ENCODE results near the gene CRNKL1. TPM values are rescaled to one million over a fixed set of nuclear protein-coding genes. Genes with fewer than 3 reads are reported as not detected.

The CRNKL1 gene
- total RNA-seq (2014; rRNA removed; shearing (Covaris generic)): 48.2 and 50.8 TPM in 2 replicates

DNA sequence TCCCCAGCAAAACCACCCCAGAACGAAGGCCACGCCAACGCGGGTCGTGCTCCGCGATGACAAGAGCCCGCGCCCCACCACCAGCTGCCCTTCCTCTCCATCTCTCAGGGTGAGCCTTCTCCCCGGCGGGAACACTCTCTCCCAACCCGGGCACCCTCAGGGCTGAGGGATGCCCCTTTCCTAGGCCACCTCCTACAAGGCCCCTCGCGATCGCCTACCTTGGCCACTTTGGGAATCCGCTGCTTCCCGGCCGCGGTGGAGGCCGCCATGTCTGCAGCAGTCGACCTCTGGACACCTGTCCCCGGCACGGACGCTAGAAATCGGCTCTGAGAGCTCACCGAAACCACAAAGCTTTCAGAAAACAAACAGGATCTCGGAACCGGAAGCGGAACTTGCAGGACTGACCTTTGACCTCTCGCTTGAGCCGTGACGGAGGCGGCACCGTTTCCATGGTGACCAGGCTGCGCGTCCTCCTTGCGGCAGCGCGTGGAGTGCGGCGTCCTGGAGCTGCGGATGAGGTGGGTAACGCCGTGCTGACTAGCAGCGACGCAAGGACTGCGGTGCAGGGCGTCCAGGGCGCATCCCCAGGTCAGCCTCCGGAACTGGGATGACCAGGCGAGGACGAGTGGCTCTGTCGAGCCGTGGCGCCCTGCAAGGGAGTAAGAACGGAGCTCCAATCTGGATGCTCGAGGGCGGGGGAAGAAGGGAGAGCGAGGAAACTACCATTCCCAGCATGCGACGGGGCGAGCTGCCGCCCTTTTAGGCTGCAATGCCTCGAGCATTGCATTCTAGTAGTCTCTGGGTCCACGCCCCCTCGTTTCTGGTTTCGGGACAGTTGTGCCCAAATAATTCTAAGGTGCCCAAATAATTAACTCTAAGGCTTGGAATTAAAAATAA lies at the start of gene CRNKL1, which contains the start of gene CFAP61:
Gene CRNKL1, minus strand, starts transcription at position 393 of the 897 bp plus-strand sequence. Its CDS starts 124 bp downstream, at position 269.
Gene CFAP61, plus strand, starts transcription at position 459 of the 897 bp plus-strand sequence. CDS start 4,122 bp downstream, outside the sequence.
- peak; percentile 94 for DNase-seq (ENCODE audit: low spot score)

DNA sequence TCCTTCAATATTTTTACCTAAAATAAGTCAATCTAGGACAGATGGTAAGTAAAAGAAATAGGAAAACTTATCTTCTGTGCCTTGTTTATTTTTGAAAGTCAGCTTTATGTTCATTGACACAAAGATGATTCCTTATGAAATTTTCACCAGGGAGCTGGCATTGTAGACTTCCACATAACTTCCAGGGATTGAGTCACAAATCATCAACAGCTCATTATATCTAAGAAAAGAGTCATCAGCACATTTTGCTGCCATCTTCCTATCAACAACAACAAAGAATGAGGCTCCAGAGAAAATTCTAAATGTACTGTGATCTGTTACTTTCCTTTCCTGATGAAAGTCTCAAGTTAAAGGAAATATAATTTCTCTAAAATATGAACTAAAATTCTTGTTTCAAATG lies 48.6 kb upstream of the CRNKL1 start:
- no peak for DNase-seq (ENCODE audit: low spot score)

DNA sequence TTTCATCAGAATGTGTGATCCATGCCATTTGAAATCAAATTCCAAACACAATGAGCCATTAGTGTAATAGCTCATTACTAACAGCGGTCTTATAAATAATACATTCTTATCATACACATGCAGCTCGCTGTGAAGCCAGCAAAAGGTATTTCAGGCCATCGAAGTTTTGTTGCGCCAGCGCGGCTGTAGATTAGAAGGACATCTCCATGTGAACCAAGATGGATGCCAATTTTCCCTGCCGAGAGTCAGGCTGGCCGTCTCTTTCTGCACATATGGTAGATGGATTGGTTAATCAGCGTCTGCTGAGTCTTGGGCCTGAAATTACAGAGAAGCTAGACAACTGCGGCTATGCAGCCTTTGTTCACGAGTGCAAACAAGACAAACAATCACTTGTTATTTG lies 44.2 kb upstream of the CRNKL1 start:
- DNase-seq (ENCODE audit: low spot score): no peak

DNA sequence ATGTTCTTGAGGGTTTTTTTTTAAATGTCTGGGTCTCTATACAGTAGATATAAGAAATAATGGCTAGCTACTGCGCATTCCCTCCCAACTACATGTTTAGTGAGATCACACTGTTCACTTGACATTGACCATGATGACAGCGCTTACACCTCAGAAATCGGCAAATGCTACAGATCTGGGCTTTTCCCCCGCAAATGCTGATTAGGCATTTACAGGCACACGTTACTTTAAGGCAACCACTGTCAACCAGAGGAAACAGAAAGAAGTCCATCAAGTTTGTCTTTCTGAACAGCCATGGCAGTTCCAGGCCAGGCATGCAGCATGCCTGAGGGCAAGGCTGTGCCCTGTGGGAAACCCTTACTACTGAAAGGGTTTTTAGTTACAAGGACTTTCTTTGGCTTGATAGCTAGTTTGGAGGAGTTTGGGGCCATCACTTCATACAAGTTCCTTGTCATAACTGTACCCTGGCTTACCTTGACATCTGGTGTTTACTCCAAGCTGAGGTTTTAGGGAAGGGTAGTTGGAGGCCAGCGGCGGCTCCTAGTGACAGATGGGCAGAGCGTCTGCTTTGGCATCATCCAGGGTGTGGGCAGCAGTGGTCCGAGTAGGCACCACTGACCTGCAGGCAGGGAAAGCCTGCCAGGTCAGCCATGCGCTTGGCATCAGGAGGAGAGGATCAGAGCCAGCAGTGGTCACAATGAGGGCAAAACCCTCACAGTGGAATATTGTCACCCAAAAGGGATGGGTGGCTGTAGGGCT lies 43.0 kb upstream of the CRNKL1 start:
- DNase-seq (ENCODE audit: low spot score): no peak

DNA sequence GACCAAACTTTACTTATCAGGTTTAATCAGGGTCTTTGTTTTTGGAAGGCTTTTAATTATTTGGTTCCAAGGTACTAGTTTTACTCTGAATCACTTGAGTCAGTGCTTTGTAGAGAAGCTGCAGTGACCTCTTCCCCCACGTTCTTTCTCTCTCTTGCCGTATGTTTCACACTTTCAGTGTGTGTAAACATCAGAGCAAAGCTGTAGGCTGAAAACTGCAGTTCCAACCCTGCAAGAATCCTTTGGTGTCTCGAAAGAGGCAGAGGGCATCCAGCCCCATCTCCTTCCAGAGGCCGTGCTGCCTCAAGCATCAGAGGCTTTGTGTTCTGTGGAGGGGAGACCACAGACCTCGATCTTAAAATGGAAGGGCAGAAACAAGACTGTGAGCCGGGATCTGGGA lies 42.1 kb upstream of the CRNKL1 start:
- DNase-seq (ENCODE audit: low spot score): no peak

DNA sequence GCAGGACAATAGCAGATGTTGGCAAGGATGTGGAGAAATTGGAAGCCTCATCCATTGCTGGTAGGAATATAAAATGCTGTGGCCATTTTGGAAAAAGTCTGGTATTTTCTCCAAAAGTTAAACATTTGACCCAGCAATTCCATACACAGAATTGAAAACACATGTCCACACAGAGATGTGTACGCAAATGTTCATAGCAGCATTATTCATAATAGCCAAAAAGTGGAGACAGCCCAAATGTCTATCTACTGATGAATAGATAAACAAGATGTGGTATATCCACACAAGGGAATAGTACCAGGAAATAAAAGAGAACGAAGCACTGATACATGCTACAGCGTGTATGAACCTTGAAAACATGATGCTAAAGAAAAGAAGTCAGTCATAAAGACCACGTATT lies 40.6 kb upstream of the CRNKL1 start:
- DNase-seq (ENCODE audit: low spot score): no peak

DNA sequence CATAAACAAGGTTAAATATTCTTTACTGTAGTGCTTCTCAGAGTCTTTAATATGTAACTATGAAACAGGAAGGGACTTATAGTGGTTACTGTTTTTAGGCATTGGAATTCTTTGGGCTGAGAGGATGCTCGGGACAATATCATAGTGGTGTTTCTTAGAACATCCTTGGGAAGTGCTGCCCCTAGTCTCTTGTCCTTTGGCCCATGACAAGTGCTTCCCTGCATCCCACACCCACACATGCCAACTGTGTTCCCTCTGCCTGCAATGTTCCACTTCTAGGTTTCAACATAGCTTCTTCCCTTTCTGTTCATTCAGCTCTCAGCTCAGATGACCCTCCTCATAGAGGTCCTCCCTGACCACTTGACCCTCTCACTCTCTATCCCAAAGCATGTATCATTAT lies 37.7 kb upstream of the CRNKL1 start:
- no peak for DNase-seq (ENCODE audit: low spot score)

DNA sequence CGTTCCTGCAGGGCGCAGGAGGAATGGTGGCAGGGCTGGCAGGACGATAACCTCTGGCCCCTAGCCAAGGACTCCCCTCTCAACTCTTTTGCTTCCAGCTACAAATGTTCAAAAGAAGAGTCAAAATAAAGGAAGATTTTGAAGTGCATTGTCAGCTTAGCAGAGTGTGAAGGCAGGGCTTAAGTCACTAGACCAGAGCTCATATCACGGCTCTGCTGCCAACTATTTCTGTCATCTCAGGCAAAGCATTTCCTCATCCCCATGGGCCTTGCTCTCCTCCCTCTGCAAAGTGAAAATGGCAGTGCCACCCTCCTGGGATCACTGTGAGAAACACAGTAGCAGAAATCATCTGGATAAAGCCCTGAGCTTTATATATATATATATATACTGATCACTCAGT lies 36.8 kb upstream of the CRNKL1 start:
- DNase-seq (ENCODE audit: low spot score): no peak

DNA sequence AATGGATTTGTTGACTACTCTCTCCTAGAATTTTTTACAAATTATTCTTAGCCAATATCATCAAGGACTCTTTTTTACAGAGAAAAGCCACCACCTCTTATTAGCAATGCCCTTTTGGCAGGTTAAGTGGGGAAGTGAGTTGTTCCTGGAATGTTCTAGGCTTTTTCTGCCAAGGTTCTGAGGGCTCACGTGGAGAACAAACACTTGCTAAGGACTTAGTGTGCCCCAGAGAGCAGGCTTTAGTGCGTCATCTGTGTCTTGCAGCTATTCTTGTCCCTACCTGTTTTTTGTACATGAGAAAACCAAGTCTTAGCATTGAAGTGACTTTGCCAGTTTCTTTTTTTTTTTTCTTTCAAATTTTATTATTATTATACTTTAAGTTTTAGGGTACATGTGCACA lies 33.5 kb upstream of the CRNKL1 start:
- DNase-seq (ENCODE audit: low spot score): no peak

DNA sequence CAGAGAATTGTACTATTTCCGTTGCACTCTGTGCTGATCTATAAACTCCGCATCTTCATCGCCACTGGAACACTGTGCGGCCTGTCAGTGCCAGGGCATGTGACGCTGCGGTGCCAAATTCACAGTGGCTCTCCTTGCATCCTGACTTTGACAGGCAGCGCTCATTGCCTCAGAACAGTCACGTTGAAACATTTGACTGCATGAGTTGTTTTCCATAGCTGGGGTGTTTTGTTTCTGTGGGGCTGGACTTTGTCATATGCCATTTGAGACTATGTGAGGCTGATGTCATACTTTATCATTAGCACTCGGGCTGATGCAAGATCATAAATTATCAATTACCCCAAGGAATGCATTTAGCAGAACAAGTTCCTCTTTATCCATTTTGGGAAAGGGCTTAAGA lies 32.8 kb upstream of the CRNKL1 start:
- no peak for DNase-seq (ENCODE audit: low spot score)

DNA sequence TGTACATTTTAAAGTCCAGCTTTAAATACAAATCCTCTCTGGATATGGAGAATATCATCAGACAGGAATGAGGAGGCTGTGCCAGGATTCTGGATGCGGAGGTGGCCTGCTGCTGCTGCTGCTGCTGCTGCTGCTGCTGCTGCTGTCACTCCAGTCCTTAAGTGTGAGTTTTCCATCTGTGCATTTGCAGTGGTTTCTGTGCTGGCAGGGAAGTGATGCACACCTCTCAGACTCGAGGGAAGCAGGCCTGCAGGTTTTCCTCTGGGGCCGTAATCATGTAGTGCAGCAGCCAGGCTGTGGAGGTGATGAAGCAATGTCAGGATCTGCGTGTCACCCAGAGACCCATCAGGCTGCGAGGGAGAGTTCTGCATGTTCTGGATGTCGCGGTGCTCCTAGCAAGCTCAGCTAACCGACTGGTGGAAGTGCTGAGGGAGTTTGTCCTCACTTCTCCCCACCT lies 32.1 kb upstream of the CRNKL1 start:
- no peak for DNase-seq (ENCODE audit: low spot score)

DNA sequence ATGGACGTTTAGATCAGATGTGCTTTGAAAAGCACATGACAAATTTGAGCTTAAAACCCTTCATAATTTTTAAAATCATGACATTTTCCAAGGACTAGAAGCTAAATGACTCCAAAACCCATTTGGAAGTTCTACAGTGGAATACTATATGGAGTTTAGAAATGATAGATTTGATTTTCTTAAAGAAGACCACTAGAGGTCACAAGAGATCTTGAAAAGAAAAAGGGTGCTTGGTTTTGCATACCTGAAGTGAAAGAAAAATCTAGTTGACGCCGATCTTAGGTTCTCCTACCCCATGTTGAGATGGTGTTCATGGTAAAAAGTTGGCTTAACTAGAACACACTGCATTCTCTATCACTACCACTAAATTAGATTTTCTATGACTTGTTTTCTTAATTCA lies 31.5 kb upstream of the CRNKL1 start:
- peak; percentile 62 for DNase-seq (ENCODE audit: low spot score)

DNA sequence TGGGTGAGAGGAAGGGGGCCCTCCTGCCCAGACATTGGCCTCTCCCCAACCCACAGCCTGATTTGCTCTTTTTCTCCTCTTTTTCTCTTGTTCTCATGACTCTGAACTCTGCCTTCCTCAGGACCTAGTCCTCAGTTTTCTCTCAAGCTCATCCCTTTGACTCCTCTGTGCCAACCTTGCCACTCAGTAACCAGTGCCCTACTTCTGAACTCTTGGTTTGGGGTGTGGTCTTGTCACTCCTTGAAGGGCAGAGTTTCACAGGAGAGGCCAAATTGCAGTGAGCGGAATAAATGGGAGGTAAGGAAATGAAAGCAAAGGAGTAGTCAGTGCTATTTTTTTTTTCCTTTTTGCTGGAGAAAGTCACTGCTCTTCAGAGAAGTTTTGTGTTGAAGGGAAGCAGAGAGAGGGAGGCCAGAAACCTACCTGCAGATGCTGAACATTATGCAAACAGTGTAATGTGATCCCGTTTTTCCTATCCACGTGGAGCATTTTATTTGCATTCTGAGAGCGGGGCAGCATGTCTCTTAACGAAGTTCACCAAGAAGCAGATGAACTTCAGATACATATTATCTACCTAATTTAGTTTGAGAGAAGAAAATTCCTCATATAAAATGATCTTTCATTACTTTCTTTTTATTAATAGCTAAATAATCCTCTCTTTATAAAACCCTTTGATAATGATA lies 27.0 kb upstream of the CRNKL1 start:
- no peak for DNase-seq (ENCODE audit: low spot score)

DNA sequence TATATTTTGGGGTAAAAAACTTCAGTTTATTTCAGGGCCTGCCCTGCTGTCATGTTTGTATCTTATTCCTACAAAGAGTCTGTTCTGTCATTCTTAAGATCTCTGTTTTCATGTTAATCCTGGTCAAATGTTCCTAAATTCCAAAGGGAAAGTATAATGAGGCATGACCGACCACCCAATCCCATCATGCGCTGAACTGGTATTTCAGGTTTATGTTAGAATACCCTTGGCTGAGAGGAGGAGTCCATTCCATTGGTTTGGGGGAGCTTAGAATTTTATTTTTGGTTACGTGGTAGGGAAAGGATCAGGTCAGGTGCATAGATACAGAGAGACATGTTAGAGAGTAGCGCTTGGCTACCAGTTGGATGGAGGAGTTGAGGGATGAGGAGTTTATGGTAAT lies 25.8 kb upstream of the CRNKL1 start:
- no peak for DNase-seq (ENCODE audit: low spot score)

DNA sequence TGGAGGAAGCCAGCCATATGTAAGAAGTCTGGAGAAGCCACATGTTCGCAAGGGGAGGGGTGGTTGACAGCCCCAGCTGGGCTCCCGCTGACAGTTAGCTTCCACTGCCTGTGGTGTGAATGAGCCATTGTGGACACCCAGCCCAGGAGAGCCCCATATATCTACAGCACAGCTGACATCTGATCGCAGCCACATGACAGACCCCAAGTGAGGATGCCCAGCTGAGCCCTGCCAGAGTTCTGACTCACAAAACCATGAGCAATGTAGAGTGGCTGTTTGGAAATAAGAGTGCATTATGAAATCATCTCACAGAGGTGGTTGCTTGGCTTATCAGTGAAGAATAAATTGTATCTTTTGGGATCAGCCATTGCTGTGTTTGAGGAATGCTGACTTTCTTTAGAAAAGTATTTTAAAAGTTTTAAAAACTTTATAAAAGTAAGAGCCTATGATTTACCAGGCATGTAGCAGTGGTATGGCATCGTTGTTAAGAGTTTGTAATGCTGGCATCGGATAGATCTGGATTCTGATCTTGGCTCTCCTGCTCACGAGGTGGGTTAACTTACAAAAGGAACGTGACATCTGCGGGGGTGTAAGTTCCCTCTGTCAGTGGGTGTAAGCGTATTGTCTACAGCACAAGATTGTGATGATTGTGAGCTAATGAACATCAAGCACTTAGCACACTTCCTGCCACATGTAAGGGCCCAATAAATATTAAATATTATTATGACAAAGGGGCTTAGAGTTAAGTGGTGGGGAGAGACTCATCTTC lies 24.2 kb upstream of the CRNKL1 start:
- DNase-seq (ENCODE audit: low spot score): peak; percentile 92

DNA sequence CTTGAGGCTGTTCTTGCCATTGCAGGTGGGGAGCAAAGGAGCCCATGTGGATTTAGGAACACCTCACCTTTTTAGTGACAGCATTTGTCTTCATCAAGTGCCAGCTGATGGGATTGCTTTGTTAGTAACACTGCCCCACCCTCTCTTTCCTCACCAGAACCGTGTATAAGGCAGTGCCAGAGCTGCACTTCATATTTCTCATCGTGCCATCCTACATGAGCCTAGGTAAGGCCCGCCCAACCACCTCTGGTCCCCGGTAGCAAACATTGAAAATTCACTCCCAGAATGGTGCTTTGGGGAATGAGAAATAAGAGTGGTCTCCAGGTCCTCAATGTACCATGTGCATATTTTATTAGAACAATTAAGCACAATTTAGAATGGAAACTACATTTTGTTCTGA lies 22.8 kb upstream of the CRNKL1 start:
- DNase-seq (ENCODE audit: low spot score): no peak

DNA sequence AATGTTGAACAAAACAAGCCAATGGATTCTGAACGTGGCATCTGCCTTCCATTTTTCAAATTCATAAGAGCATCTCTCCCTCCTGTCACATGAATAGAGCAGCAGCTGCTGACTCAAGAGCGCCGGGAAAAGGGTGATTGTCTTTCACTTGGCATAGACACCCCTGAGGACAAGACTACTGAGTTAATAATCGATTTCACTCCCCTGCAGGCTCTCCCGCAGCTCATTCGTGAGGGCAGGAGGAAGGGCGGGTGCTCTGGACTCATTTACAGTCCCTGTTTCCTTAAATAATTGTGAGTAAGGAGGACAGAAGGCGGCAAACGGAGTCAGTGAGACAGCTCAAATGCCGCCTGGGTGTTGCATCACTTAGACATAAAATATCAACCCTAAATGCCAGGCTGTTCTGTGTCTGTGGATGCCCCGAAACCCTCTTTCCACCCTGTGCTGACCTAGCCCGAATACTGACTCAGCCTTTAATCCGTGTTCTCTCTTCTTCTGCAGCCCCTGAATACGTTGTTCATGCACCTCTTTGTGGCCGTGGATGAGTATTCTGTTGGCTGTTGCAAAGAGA lies 21.6 kb upstream of the CRNKL1 start:
- no peak for DNase-seq (ENCODE audit: low spot score)

DNA sequence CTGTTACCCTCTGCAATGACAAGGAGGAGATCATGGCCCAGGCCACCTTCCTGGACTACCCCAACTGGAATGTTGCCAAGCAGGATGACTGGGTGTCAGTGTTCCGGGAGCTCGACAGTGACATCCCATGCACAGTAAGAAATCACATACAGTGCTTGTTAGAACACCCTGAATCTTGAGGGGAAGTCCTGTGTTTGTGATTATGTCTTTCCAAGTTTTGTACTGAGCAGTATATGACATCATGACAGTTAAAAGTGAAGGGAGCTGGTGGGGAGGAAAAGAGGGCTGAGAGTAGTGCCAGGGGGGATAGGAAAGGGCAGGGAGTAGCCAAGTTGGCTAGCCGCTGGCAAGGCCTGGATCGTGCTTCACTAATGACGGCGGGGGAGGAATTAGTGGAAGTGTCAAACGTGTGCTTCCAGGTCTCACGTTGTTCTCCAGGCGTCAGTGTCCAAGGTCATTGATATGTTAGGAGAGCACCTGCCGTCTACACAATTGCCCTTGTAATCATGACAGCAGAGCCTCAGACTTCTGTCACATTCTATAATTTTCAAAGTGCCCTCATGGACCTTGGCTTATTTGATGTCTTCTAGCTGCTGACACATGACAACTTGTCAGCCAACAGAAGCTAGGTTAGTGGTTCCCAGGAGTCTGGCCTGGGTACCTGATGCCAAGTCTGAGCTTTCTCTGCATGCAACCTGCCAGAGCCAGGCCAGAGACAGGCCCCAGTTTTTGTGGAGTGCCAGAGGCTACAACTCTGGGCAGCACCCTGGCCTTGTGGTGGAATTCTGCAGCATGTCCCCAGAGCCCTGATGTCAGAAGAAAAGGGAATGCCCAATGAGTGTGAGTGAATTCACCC lies 18.8 kb upstream of the CRNKL1 start:
- no peak for DNase-seq (ENCODE audit: low spot score)

DNA sequence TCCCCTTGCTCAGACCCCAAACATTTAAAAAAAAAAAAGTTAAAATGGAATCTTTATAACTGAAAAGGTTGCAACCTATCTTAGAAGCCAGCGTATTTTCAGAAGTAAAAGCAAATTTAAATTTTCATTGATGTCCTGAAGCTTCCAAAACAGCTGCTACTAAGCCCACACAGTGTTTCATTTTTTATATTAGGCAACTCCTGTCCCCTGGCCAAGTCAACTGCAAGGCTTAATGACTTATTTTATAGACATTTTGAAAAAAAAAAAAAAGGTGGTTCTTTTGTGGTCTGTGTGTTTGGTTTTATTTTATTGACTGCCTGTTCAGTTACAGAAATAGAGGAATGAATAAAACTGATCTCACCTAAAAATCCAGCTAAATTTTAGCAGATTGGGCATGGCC lies 13.1 kb upstream of the CRNKL1 start:
- no peak for DNase-seq (ENCODE audit: low spot score)

Data from A172 (cell line).